NCI-H774 (cell line): ENCODE data around the gene KLF4.

Experiments
- DNase-seq: peaks from one replicate; lab custom pipeline; 2025; lab: John Stamatoyannopoulos, UW

The KLF4 gene

DNA sequence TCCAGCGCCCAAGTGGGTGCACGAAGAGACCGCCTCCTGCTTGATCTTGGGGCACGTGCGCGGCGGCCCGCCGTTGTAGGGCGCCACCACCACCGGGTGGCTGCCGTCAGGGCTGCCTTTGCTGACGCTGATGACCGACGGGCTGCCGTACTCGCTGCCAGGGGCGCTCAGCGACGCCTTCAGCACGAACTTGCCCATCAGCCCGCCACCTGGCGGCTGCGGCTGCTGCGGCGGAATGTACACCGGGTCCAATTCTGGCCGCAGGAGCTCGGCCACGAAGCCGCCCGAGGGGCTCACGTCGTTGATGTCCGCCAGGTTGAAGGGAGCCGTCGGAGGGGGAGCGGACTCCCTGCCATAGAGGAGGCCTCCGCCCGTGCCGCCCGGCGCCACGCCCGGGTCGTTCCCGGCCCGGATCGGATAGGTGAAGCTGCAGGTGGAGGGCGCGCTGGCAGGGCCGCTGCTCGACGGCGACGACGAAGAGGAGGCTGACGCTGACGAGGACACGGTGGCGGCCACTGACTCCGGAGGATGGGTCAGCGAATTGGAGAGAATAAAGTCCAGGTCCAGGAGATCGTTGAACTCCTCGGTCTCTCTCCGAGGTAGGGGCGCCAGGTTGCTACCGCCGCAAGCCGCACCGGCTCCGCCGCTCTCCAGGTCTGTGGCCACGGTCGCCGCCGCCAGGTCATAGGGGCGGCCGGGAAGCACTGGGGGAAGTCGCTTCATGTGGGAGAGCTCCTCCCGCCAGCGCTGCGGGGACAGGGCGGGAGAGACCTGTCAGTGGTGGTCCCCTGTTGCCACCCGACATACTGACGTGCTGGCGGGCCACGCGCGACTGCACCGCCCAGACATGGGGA lies 1.8 kb downstream of the KLF4 start:
- DNase-seq = no peak

DNA sequence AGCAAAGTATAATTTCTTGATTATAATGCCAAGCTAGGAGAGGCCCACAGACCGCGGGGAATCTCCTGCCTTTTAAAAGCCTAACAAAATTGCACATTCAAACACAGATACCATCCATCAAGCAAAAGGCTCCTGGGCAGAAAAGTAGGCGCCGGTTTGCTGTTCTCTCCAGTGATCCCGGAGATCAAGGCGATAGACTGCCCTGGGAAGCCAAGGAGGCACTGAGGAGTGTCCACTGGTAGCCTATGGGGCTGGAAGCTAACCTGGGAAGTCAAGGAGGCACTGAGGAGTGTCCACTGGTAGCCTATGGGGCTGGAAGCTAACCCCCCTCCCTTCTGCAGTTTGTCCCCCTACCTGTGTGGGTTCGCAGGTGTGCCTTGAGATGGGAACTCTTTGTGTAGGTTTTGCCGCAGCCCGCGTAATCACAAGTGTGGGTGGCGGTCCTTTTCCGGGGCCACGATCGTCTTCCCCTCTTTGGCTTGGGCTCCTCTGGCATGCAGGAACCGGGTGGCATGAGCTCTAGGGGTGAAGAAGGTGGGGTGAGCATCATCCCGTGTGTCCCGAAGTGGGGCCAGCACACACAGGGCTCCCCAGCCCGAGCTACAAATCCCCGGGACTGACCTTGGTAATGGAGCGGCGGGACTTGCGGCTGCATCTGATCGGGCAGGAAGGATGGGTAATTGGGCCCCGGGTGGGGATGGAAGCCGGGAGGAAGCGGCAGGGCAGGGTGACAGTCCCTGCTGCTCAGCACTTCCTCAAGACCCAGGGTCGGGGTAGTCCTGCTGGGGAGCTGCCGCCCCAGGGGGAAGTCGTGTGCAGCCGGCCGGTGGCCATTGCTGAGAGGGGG lies 2.7 kb downstream of the KLF4 start:
- DNase-seq = no peak

DNA sequence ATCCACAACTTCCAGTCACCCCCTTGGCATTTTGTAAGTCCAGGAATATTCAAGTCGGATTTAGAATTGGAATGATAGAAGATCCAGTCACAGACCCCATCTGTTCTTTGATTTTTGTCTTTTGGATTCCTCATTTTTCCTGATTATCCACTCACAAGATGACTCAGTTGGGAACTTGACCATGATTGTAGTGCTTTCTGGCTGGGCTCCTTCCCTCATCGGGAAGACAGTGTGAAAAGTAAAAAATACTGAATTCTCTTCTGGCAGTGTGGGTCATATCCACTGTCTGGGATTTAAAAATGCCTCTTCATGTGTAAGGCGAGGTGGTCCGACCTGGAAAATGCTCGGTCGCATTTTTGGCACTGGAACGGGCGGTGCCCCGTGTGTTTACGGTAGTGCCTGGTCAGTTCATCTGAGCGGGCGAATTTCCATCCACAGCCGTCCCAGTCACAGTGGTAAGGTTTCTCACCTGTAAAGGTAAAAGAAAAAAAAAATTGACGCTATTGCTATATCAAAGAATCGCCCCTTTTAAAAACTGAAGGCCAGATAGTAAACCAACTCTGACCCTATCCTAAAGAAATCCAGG lies 4.0 kb downstream of the KLF4 start:
- no peak for DNase-seq

DNA sequence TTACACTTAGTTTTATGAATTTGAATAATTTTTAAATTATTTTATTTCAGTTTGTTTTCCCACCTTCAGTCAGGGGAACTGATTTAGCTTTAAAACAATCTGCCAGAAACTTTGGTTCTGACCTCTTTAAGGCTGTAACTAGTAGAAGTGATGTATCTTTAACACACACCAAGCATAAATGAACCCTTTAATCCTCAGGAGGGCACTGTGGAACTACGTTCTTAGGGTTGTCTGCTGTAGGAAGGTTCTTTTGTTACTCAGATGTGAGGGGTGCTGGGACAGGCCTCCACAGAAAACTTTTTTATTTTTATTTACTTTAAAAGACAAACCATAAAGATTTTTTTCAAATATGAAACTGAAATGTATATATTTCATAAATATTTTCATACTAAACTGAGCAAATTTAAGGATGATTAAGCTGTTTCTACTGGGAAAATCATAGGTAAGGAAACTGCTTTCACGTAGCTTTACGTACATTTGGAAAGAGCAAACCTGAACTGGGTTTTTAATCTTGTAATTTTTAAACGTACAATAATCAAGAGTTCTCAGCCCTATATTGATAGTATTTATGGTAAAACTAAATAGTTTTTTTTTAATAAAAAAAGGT lies 5.3 kb downstream of the KLF4 start:
- peak; percentile 35 for DNase-seq

DNA sequence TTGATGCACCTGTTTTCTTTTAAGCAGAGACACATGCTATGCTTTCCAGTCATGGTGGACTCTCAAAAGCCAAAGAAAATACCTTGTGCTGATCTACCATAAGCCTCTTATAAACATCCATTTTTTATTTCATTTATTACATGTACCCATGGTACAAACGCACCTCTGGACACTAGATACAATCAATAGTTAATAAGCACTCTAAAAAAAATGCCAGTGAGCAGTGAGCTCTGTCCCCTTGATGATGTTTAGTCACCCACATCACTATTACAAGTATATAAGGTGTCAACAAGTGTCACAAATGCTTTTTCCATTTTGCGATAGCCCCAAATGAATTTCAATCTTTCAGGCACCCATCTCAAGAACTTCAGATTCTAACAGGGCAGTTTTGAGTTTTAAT lies 5.9 kb downstream of the KLF4 start:
- no peak for DNase-seq

DNA sequence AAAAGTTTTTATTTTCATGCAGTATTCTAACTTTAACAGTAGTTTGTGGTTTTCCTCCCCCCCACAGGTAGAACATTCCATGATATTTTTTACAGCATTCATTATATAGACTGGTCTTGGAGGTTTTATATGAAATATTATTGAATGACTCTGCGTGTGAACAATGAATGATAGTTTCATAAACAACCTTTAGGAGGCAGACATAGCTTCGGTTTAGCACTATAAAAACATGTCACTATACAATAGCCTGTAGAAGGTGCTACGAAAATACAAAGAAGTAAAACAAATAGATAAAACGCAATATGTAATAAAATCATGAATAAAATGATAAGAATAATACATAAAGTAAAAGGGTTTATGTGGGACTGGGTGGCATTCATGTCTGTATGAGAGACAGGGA lies 8.5 kb downstream of the KLF4 start:
- DNase-seq = no peak

DNA sequence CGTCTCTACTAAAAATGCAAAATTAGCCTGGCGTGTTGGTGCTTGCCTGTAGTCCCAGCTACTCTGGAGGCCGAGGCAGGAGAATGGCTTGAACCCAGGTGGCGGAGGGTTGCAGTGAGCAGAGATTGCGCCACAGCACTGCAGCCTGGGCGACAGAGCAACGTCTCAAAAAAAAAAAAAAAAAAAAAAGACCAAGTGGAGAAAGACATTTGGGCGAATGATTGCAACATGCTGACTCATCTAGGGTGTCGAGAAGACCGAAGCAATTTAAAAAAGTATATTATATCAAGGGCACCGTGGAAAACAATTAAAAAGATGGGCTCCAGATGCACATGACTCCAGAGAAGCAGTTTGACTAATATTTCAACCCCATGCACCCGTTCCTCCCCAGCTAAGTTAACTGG lies 9.2 kb downstream of the KLF4 start:
- no peak for DNase-seq

DNA sequence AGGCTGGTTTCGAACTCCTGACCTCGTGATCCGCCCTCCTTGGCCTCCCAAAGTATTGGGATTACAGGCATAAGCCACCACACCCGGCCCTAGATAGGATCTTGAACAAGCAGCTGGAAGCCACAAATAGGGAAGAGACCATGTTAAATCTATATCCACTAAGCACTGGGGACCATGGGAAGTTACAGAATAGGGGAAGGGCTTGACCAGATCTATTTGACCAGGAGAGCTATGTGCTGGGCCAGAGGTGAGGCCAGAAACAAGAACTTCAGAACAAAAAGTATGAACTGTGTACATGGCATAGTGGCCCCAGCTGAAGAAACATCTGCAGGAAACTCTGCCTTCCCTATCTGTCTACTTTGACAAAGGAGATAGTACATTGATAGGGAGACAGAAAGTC lies 10.8 kb downstream of the KLF4 start:
- DNase-seq = no peak

DNA sequence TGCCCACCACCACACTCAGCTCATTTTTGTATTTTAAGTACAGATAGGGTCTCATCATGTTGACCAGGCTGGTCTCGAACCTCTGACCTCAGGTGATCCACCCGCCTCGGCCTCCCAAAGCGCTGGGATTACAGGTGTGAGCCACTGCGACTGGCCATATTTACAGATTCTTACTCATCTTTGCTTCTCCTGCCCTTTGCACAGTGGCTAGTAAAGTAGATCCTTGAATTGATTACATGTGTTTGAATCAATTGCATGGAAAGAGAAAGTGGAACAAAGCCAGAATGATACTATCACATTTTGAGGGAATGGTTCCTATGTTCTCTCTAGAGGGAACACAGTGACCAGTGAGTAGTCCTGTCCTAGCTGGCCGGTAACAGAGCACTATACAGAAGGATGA lies 15.4 kb downstream of the KLF4 start:
- no peak for DNase-seq

DNA sequence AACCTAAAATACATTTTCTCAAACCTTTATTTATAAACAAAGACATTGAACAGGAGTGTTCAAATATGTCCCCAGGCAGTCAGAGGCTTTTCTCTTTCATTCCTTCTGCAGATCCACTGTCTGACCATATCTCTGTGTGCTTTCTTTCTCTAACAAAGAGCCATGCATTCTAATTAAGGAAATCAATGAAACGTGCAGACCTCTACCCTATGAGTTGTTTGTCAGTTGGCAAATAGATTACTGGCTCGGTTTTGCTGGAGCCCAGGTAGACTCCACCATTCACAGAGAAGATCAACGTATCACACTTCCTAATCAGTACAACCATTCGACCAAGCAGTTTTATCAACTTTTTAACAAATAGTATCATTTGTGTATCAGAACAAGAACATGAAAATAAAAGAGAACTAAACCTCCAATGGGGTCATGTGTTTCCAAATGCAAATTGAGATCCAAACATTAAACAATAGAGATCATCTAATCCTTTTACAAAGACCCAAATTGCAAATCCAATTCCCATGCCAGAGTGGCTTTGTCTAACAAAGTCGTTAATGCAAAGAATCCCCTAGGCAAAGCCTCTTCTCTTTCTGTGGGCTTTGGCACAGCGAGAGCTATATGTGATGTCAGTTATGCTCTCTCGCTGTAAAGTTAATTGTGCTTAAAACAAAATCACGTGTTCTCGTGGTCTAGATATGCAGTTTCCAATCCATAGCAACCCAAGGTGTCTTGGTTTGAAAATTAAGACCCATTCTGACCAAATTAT lies 16.8 kb downstream of the KLF4 start:
- peak; percentile 15 for DNase-seq

DNA sequence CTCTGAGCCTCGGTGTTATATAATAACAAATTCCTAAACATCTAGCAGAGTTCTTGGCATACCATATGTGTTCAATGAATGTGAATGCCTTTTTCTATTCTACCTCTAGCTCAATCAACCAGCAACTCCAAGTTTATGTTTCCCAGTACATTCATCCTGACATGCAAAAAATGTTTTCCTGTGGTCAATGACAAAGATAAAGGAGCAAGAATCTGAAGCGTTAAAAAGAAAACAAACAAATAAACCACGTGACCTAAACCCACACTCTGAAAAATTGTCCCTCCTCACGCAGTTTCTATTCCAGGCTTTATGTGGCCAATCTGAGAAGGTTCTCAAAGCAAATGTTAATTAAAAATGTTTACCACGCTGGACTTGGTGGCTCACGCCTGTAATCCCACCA lies 18.0 kb downstream of the KLF4 start:
- DNase-seq = no peak

DNA sequence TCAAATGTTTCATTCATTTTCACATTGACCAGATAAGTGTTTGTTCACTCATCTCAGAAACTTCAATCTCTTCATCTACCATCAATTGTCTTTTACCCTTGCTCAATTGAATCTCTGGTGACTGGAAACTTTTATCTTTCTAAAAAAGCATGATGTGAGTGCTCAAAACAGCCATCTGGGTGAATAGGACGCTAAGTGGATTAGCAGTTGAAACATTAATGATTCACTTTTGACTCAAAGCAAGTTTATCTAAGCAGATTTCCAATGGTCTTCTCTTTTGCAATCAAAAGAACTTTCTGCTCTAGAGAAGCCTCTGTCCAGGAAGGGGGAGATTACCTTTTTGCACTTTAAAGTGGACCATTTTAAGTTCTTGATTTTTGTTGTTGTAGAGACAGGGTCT lies 22.2 kb downstream of the KLF4 start:
- DNase-seq = no peak

DNA sequence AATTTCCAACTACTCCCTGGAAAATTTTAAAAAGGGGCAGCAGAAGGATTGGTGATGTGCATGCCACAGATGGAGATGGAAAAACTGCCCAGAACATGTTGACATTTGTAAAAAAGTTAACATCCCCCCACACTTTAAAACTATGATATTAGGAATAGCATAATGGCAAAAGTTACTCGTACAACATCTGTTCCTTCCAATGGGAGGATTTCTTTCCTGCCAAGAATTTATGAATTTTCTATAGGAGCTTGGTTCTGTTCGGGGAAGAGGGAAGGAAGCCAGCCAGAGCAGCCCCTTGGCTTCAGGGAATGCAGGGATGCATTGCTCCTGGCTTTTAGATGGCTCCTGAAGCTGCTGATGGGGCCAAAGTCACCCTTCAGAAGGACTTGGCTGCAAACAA lies 22.7 kb downstream of the KLF4 start:
- no peak for DNase-seq

DNA sequence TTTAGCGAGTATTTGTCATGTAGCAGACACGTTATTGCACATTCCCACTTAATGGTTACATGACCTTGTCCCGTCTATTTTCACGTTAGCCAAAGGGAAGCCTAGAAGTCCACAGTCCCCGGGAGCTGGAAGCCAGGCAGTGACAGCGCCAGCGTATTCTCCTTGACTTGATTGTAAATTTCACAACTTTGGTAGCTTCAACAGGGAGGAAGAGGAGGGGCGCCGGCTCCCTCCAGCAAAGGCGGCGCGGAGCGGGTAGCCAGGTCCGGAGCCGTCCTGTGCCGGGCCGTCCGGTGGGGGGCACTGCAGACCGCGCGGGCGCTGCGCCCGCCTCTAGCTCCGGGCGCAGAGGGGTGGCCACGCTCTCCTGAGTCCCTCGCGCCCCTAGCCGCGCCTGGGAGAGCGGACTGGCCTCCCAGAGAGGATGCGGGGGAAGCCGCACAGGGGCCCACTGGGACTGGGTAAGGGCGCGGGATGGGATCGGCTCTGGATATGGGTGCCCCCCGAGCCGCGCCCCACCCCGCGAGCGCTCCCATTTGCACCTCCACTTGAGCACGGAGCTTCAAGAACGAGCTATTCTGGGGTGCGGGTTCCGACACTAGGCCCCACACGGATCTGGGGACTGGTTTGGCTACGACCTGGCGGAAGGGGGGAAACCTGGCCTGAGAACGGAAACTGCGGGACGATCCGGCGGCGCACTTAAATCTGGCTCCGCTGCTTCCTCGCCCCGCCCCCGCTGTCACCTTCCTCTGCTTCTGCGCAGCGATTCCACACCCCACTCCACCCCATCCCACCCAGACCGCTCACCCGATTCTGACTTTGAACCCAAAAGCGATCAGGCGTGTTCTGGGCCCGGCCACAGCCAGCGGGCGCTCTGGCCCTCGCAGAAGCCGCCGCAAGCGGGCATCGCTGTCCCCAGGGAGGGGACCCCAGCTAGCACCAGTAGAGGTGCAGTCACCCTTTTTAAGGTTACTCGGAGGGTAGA lies 23.8 kb downstream of the KLF4 start:
- peak; percentile 9 for DNase-seq

DNA sequence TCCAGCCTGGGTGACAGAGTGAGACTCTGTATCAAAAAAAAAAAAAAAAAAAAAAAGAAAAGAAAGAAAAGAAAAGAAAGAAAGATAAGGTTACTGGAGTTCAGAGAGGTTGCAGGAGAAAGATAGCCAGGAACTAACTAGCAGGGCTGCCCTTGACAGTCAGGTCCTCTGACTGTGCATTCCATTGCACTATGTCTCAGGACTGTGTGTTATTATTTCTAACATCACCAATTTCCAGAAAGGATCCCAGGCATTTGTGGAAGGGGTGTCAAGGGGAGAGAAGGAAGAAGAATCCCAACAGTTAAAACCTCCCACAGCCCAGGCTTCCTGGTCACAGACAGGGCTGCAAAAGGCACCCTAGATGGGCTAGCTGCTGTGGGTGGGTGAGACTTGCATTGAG lies 25.1 kb downstream of the KLF4 start:
- DNase-seq = no peak

DNA sequence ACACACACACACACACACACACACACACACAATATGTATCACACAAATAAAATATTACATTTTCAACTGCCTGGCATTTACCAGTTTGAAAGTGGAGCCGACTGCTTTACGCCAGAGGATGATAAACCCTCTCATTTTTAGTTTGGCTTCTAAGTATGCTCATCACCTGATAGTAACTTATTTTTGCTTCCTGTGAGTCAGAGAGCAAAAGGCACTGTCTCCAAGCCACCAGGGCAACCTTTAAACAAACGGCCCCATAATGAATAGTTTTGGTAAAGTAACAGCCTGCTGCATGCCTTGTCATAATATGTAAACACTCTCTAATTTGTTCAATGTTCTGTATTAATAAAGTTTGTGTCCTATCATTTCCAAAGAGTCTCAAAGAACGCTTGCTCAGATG lies 26.9 kb downstream of the KLF4 start:
- DNase-seq = no peak

DNA sequence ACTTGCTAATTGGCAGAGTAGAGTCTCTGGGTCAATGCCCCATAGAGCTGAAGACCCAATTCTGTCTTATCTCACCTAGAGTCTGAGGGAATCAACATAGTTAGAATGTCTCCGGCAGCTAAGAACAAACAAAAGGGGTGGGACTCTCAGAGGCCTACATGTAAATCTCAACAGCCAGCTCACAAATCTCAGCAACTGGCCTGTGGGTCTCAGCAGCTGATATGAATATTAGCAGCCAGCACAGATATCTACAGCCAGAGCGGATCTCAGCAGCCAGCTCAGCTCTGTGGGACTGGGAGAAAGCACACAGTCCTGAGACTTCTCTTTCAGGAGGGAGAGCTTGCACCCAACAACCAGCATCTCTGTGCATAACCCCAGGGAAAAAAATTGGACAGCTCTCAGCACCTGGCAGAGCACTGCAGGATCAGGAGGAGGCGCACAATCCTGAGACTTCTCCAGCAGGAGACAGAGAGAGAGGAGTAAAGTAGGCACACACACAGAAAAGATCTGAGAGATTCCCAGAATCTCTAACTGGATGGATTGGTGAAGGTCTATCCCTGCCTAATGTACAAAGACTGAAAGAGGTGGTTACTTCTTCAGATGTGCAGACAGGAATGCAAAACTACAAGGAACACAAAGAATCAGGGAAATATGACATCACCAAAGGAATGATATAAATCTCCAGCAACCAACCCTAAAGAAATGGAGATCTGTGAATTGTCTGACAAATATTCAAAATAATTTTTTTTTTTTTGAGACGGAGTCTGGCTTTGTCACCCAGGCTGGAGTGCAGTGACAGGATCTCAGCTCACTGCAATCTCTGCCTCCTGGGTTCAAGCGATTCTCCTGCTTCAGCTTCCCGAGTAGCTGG lies 29.2 kb downstream of the KLF4 start:
- no peak for DNase-seq

DNA sequence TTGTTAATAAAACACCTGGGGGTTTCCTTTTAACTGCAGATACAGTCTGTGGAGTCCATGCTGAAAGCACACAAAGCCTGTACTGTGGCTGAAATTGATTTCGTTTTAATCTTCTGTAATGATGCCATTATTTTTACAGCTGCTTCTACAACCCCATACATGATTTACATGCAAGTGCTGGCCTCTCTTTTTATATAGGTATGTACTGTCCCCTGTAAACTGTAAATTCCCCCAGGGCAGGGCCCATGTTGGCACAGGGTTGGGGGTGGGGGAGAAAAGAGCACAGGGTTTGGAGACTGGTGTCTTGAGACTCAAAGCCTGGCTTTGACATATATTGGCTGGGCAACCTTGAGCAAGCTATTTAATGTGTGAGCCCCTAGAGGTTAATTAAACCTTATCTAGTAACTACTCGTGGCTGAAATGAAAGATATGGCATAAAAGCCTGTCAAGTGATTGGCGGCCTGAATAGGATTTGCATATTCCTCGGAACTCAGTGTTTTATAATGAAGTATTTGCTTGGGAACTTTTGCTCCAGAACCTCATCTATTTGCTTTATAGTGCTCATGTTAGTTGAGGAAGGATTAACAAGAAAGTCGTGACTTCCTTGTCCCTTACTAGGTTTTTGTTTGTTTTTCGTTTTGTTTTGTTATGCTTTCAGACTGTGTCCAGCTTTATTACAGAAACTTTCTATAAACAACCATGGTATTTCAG lies 34.0 kb downstream of the KLF4 start:
- no peak for DNase-seq

DNA sequence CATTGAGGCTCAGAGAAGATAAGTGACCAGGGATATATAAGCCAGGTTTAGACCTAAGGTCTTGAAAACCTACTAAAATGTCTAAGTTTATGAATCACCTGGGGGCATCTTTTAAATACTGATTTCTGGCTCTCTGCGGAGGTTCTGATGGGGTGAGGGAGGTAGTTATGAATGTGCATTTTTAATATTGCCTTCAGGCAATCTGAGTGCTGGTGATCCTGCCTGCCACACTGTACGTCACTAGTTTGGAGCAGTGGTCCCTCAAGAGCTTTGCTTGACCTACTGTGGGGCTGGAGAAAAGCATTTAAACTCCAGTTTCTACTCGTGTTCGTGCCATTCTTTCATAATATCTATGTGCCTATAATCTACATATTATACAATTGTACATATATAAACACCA lies 36.1 kb downstream of the KLF4 start:
- DNase-seq = no peak
